ENCODE data around the gene COL3A1.

The COL3A1 gene

DNA sequence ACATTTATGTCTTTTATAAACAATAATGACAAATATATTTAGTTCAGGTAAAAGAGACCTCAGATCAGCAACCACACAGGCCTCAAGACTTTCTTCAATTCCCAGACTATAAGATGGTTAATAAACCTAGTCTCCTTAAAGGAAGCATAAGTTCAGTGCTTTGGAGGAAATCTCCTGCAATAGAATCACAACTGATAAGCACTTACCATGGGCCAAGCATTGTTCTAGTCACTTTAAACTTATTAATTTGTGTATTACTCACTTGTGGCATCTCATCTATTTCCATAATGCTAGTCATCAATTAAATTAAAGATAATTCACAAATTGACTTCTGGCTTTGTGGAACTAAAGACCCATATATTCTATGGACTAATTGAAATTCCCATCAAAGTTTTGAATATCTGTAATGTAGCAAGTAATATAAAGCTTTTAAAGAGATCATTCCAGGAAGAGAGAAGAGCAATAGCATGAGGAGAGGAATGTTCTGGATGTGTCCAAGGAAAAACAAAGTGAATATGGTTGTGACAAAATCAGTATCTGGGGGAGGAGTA is 42.2 kb downstream of the COL3A1 start:
- no peak for DNase-seq (ENCODE audit: low spot score)

DNA sequence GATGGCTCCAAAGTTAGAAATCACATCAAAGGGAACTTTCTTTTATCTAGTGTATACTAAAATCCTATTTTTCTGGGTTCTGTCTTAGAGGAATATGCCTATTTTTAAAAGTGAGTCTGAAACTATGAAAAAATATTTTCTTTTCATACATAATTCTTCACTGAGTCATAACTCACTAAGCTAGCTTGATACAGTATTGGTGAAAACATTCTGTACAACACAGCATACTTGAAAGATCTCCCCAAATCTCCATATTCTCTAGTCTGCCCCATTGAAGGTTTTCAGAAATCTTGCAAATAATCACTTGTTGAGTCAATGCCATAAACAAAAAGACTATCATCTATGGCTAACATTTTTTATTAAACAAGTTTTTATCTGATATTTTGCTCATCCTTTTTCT is 44.5 kb downstream of the COL3A1 start:
- no peak for DNase-seq (ENCODE audit: low spot score)

- no peak for DNase-seq (ENCODE audit: low spot score)
Observed at GRCh38 chr2:189020179-189020578, 46.0 kb downstream of the COL3A1 start.

DNA sequence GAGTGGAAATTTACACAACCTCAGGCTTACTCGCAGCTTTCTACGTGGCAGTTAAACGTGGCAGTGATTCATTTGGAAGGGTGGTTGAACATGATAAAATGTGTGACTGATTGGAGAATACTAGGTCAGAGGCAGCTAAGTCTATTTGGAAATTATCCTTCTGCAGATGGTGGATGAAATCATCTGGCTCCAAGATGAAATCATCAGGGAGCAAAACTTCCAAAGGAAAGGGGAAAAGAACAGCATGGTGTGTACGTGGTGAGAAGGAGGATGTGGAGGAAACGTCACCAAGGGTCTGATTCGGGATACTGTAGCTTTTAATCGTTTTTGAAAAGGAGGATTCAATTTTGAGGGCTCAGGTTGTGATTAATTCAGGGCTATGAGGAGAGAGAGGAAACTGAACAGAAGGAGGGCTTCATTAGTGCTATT is 47.9 kb downstream of the COL3A1 start:
- DNase-seq (ENCODE audit: low spot score), result peak; percentile 55

DNA sequence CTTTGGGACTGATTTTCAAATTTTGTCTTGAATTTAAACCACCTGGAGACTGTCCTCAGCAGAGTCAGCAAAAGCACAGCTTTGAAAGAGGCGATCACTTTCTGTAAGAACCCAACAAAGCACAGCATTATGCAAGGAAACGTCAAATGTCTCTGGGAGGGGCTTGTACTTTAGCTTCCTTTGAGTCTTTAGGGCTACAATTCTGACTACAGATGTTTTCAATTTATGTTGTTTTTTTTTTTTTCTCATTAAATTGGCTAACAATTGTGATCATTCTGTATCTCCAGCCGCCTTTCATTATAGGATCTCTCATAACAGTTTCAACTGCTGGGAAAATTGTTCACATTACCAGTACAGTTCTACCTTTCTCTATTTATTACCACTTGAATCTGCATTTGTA is 48.3 kb downstream of the COL3A1 start:
- peak; percentile 44 for DNase-seq (ENCODE audit: low spot score)

DNA sequence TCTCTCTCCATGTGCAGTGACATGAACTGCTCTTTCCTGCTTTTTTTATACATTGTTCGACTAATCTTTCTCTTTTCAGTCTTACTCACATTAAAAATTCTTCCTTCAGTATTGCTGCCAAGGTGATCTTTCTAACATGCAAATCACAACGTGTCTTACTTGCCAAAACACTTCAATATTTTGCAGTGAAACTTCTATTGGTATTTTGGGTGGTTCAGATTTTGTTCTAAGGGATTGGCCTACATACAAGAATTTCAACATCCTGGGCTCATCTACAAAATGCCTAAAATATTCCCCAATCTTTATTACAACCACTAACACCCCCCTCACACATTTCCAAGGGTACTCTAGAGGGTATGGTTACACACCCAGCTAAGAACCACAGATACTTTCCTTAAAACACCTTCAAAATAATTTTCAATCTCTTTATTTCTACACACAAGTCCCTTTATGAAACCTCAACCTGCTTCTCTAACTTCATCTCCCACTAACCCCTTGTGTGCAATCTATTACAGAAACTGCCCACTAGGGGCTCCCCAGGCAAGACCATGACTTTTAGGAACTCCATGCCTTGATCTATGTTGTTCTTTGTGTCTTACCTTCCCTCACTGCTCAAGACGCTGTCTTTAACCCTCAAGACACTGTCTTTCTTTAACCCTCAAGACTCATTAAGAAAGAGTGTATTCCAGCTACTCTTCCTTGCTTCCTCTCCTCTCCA is 50.9 kb downstream of the COL3A1 start:
- DNase-seq (ENCODE audit: low spot score), result peak; percentile 15

DNA sequence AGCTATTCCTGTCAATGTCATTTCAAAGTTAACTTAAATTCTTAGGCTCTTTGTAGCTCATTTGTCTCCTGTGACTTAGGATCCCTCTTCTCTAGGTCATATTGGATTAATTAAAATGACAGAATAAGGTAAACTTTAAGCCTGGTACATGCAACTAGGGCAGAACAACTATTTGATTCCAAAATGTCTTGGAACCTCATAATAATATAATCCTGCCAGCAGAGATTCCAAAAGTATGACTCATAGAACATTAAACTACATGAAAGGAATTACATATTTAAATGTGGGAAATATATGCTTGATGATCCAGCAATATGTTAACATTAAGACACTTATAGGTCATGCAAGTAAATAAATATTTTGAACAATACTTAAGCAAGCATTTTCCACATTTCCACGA is 63.3 kb downstream of the COL3A1 start:
- peak; percentile 27 for DNase-seq (ENCODE audit: low spot score)

DNA sequence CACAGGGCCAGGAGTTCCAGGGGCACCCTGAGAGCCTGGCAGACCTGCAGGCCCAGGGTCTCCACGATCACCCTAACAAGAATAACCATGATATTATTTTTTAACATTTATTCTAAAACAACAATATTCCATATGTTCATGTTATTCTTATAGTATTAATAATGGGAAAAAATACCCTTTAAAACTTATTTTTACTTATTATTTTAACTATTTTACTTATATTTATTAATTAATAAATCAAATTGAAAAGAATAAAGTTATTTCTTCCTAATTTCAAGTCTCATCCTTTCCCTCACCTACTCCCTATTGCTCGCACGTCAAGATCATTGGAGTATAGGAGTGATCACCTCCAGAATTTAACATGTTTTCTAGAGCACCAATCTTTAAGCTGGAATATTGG is 71.7 kb downstream of the COL3A1 start:
- DNase-seq (ENCODE audit: low spot score), result no peak

- no peak for DNase-seq (ENCODE audit: low spot score)
Observed at GRCh38 chr2:189046320-189046719, 72.1 kb downstream of the COL3A1 start.

- no peak for DNase-seq (ENCODE audit: low spot score)
Observed at GRCh38 chr2:189047171-189047888, 73.2 kb downstream of the COL3A1 start.

DNA sequence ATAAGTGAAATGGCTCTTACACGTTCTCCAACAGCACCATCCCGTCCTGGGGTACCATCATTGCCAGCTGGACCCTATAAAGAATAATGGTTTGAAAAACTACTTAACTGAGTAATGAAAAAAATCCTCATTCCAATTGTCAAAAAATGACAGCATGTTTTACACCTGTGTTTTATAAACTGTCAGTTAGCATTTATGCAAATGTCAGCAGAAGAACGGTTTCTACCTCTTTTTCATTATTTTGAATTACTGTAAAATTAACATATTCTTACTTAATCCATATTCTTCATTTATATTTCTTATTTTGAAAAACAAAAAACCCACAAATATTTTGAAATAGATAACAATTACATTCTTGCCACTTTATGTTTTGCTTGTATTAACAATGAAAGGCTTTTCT is 74.0 kb downstream of the COL3A1 start:
- no peak for DNase-seq (ENCODE audit: low spot score)

DNA sequence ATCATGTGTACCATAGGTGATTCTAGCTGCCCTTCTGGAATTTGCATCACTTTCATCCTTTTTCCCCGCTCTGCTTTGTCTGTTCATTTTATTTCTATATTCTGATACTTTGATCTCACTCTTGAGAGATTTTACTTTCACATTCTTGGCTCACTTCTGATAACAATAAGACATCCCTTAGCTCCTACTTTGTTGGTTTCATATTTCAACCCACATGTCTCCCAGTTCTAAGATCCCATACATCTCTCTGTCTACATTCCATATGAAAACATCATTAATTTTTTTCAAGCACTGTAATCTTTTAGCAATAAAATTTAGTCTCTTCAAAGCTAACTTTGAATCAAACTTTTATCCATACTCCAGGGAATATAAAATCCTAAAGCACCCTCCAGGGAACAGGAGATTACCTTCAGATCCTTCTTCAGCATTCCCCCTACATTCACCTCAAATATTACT is 75.6 kb downstream of the COL3A1 start:
- no peak for DNase-seq (ENCODE audit: low spot score)

- no peak for DNase-seq (ENCODE audit: low spot score)
Observed at GRCh38 chr2:189050165-189050712, 76.1 kb downstream of the COL3A1 start.

DNA sequence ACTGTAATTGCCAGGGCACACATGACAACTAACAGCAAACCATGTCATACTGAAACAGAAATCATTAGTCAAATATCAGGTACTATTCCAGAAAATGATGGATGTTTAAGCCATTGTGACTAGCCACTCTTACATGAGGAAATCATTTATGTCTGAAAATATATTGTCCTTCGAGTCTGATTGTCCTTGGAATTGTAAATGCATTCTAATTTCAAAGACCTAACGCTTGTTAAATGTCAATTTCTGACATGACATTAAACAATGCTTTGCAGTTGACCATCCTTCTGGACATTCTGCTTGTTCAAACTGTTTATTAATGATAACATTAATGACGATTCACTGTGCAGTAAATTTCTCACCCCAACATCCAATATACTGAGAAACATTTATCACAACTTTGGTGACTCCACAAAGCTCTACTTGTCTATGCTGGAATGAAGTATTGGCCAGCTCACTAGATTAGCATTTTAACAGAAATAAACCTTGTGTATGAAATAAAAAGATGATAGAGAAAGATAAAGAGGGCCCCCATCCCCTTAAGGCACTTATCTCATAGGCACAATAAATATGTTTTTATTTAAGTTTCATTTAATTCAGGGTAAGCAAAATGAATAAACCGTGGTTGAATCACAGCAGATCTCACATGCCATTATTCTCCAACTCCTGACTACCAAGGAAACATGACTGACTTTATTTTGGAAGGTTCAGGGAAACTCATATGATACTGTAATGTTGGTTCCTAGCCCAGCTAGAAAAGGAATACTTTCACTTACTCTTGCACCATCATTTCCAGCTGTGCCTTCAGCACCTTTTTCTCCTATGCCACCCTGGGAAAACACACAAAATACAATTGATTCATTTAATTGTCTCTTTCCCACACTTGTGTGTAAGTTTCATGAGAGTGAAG is 82.3 kb downstream of the COL3A1 start:
- DNase-seq (ENCODE audit: low spot score), result no peak

- no peak for DNase-seq (ENCODE audit: low spot score)
Observed at GRCh38 chr2:189057316-189057715, 83.1 kb downstream of the COL3A1 start.

GRCh38 chr2:189060096-189060642 is 86.0 kb downstream of the COL3A1 start:
- DNase-seq (ENCODE audit: low spot score), result no peak

Measured in GM03348 (cell line).